MV-4-11 (cell line): Measurements from ENCODE around the gene HOXB4.
"Not testable (repeated sequence)": the region's sequence is repeated elsewhere in the genome, so short reads cannot be mapped to it uniquely, and the experiment has no call there.

Experiments used
- DNase-seq: peaks from one replicate; lab custom pipeline; 2025; lab: John Stamatoyannopoulos, UW

The HOXB4 gene

GRCh38 chr17:48546924-48547807 is 31.0 kb downstream of the HOXB4 start:
- DNase-seq = no peak

- DNase-seq = no peak
Measured at GRCh38 chr17:48546137-48546923, 31.8 kb downstream of the HOXB4 start.

- DNase-seq = no peak
Measured at GRCh38 chr17:48545539-48545938, 32.6 kb downstream of the HOXB4 start.

GRCh38 chr17:48545022-48545375 is 33.2 kb downstream of the HOXB4 start, which contains the start of gene HOXB2:
TSS of gene HOXB2 (minus strand) at chr17:48545109. CDS start at chr17:48544911, 198 bp downstream.
- DNase-seq = no peak

- DNase-seq = no peak
Measured at GRCh38 chr17:48544349-48545021, 33.7 kb downstream of the HOXB4 start.

GRCh38 chr17:48543854-48544348 is 34.2 kb downstream of the HOXB4 start:
- no peak for DNase-seq

- no peak for DNase-seq
Measured at GRCh38 chr17:48543107-48543853, 34.9 kb downstream of the HOXB4 start.

GRCh38 chr17:48542698-48543106 is 35.4 kb downstream of the HOXB4 start:
- no peak for DNase-seq

- no peak for DNase-seq
Measured at GRCh38 chr17:48542114-48542656, 36.0 kb downstream of the HOXB4 start.

GRCh38 chr17:48541577-48542113 is 36.5 kb downstream of the HOXB4 start:
- no peak for DNase-seq

- DNase-seq = no peak
Measured at GRCh38 chr17:48541036-48541576, 37.0 kb downstream of the HOXB4 start.

GRCh38 chr17:48540213-48540612 is 37.9 kb downstream of the HOXB4 start:
- DNase-seq = no peak

- no peak for DNase-seq
Measured at GRCh38 chr17:48539177-48539576, 39.0 kb downstream of the HOXB4 start.

- DNase-seq = no peak
Measured at GRCh38 chr17:48537316-48537715, 40.8 kb downstream of the HOXB4 start.

- DNase-seq = not testable (repeated sequence)
Measured at GRCh38 chr17:48535793-48536559, 42.2 kb downstream of the HOXB4 start.

- DNase-seq = no peak
Measured at GRCh38 chr17:48532261-48532660, 45.9 kb downstream of the HOXB4 start.

- no peak for DNase-seq
Measured at GRCh38 chr17:48530887-48531272, 47.3 kb downstream of the HOXB4 start, which contains the start of gene HOXB1. TSS of gene HOXB1 (minus strand) at chr17:48531011. CDS start at chr17:48530904, 107 bp downstream.

GRCh38 chr17:48530208-48530886 is 47.8 kb downstream of the HOXB4 start:
- DNase-seq = no peak

- DNase-seq = no peak
Measured at GRCh38 chr17:48529683-48530009, 48.5 kb downstream of the HOXB4 start.
